HG03060 (cell line): ENCODE data around the gene VIPR2.
"Not testable (repeated sequence)": the region's sequence is repeated elsewhere in the genome, so short reads cannot be mapped to it uniquely, and the experiment has no call there.

ENCODE experiments used
- ATAC-seq: cut with Tn5 transposase; IDR thresholded peaks from one replicate; pipeline ENCODE4 v1.9.1; 2021; ENCODE audit warnings: low read depth, moderate number of reproducible peaks; ENCODE audit not compliant: unreplicated experiment

The VIPR2 gene

GRCh38 chr7:158998261-158998660 is 146.4 kb downstream of the VIPR2 start:
- not testable (repeated sequence) for ATAC-seq

- no peak for ATAC-seq
These were observed 147.2 kb downstream of the VIPR2 start for GRCh38 chr7:158997471-158997870.

- ATAC-seq = no peak
These were observed 147.6 kb downstream of the VIPR2 start for GRCh38 chr7:158997110-158997453.

- no peak for ATAC-seq
These were observed 148.2 kb downstream of the VIPR2 start for GRCh38 chr7:158996214-158997109.

- ATAC-seq = no peak
These were observed 149.2 kb downstream of the VIPR2 start for GRCh38 chr7:158995514-158995913.

GRCh38 chr7:158994687-158995086 is 150.0 kb downstream of the VIPR2 start:
- ATAC-seq = no peak

- ATAC-seq = no peak
These were observed 151.1 kb downstream of the VIPR2 start for GRCh38 chr7:158993591-158993990.

GRCh38 chr7:158992759-158993158 is 151.9 kb downstream of the VIPR2 start:
- ATAC-seq = no peak

GRCh38 chr7:158991824-158992621 is 152.6 kb downstream of the VIPR2 start:
- no peak for ATAC-seq

- no peak for ATAC-seq
These were observed 155.7 kb downstream of the VIPR2 start for GRCh38 chr7:158988996-158989395.

- ATAC-seq = no peak
These were observed 156.3 kb downstream of the VIPR2 start for GRCh38 chr7:158988302-158988862.

GRCh38 chr7:158987691-158988090 is 157.0 kb downstream of the VIPR2 start:
- ATAC-seq = no peak

- ATAC-seq = no peak
These were observed 159.1 kb downstream of the VIPR2 start for GRCh38 chr7:158985583-158985982.

GRCh38 chr7:158984007-158984406 is 160.7 kb downstream of the VIPR2 start:
- not testable (repeated sequence) for ATAC-seq

GRCh38 chr7:158982080-158982479 is 162.6 kb downstream of the VIPR2 start:
- ATAC-seq = not testable (repeated sequence)

- ATAC-seq = no peak
These were observed 164.9 kb downstream of the VIPR2 start for GRCh38 chr7:158979635-158980351.

GRCh38 chr7:158979023-158979529 is 165.6 kb downstream of the VIPR2 start:
- no peak for ATAC-seq
